GM21737 (cell line): ENCODE data around the gene KIDINS220.

Source experiments
- ATAC-seq: cut with Tn5 transposase; IDR thresholded peaks from one replicate; pipeline ENCODE4 v1.9.1; 2021; ENCODE audit warnings: mild to moderate bottlenecking, moderate library complexity; ENCODE audit not compliant: unreplicated experiment

KIDINS220 gene

DNA sequence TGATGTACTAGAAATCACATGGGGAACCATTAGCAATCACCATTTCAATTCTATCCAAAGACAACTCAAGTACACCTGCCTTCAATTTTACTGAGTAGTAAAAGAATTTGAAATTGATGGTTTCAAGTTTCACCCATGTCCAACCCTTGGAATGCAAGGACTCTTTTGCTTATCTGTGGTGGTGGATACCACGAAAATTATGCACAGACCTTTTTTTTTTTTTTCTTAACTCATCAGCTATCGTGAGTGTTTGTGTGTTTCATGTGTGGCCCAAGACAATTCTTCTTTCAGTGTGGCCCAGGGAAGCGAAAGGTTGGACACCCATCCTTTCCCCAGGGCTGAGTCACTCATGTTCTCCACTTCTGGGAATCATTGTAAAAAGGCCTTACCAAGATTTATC, 132.5 kb downstream of the KIDINS220 start:
- no peak for ATAC-seq

DNA sequence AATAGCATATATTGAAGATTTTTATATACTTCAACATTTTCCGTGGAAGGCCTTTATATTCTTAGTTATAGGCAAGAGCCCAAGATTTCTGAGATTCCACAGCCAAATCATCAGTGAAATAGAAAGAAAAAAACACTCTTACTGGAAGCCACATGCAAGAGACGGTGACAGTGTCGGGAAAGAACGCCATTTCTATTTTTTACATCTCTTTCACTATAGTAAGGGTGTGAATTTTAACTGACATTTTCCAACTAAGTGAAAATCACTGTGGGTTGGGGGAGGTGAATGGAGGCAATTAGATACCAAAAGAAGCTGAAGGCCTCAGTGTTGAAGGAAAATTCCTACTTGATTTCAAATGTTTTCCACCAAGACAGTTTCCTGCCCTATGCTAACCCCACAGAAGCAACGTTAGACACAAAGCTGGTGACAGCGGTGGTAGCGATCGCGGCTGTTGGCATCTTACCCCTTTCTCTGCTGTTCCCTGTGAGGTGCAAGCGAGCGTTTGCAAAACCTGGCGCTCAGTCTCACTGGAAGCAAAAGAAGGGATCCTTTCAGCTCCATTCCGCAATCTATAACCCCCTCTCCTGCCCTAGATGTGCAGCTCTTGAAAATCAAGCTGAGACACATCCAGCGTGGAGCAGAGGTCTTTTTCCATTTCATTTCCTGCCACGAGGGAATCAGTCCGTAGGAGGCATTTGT, 135.6 kb downstream of the KIDINS220 start:
- ATAC-seq, result no peak

DNA sequence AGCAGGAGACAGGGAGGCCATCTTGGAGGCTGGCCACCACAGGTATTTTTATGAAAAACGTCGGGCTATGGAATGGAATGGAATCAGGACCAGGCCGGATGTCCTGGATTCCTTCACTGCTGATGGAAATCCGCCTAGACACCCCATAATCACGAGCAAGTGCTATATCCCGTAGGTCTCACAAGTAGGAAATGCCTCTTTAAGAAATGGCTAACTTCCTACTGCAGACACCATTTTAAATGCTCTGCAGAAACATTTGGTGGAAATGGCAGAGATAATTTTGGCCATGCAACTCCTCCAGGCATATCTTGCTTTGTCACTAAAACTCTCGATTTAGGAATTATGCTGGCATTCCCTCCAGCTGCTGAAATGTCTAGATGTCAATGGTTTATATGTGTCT, 137.6 kb downstream of the KIDINS220 start:
- no peak for ATAC-seq

DNA sequence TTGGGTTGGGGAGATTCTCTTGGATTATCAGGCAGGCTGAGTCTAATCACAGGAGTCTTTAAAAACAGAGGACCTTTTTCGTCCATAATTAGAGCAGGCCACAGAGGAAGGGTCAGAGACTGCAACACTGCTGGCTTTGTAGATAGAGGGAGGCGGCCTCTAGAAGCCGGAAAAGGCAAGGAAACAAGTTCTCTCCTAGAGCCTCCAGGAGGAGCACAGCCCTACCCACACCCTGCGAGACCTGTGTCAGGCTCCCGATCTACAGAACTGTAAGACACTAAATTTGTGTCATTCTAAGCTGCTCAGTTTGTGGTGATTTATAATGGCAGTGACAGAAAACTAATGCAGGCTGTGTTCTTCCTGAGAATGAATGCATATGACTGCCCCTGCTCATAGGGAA, 140.2 kb downstream of the KIDINS220 start:
- no peak for ATAC-seq

- no peak for ATAC-seq
Observed at GRCh38 chr2:8694737-8695136, 142.7 kb downstream of the KIDINS220 start.

DNA sequence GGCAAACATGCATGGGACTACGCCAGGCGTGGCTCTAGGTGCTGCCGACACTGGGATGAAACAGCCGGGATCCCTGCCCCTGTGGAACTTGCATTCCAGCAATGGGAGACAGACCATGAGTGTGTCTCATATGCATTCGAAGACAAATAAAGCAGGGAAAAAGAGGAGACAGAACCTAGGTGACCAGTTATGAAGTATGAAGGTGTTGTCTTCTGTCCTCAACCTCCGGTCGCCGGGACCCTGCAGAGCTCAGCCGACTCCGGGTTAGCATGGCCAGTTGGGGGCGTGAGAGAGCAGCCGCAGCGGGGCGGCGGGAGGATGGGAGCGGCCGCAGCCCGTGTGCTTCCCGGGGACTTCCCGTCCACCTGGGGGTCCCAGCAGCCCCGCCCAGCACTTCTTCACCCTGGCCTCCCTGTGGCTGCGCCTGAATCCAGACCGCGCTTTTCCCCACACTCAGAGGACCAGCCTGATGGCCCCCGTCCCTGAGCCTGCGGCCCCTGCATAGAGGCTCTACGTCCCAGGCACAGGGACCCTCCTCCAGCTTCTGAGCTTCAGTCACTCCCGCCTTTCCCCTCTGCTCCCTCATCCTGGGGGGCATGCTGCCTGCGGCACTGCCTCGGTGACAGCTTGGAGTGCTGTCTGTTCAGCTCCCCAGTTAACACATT, 144.1 kb downstream of the KIDINS220 start:
- ATAC-seq, result no peak

- ATAC-seq, result no peak
Observed at GRCh38 chr2:8692783-8693156, 144.6 kb downstream of the KIDINS220 start.

DNA sequence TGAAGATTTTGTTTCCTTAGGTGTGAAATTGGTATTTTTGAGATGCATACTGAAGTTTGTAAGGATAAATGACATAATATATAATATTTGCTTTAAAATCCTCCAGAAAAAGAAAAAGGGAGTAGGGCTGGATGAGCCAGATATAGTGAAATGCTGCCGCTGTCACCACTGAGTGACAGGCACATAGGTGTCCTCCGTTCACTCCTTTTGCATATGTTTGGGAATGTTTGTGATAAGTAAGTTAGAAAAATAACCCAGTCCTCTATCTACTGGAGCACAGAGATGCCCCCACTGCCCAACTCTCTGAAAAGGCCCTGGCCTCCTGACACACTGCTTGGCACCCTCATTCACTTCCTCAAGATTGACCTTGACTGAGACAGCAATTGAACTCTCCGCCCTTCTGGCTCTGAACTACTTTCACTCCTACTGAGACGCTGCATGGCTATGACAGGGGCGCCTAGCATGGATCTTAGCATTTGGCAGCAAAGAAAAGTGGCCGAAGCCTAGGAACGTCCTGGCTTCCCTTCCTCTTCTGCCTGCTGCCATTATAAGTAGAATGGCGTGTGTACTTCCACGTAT, 145.5 kb downstream of the KIDINS220 start:
- no peak for ATAC-seq

GRCh38 chr2:8685697-8686358, 151.6 kb downstream of the KIDINS220 start:
- ATAC-seq, result peak; percentile 37

- ATAC-seq, result peak; percentile 7
Observed at GRCh38 chr2:8684878-8685696, 152.3 kb downstream of the KIDINS220 start.

DNA sequence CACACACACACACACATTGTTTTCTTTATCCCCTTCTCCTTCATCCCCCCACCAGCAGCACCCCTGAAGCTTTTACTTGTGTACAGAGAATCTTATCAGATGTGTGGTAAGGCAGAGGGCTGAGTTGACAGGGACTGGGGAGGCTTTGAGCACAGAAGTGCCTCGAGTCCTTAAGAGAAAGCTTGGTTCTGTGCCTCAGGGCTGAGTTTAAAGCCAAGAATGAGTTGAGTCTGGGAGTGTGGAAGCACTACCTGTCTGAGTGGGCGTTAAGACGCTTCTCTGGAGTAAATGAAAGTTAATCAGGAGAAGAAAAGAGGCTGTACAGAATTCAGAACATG, 152.9 kb downstream of the KIDINS220 start:
- ATAC-seq, result no peak

DNA sequence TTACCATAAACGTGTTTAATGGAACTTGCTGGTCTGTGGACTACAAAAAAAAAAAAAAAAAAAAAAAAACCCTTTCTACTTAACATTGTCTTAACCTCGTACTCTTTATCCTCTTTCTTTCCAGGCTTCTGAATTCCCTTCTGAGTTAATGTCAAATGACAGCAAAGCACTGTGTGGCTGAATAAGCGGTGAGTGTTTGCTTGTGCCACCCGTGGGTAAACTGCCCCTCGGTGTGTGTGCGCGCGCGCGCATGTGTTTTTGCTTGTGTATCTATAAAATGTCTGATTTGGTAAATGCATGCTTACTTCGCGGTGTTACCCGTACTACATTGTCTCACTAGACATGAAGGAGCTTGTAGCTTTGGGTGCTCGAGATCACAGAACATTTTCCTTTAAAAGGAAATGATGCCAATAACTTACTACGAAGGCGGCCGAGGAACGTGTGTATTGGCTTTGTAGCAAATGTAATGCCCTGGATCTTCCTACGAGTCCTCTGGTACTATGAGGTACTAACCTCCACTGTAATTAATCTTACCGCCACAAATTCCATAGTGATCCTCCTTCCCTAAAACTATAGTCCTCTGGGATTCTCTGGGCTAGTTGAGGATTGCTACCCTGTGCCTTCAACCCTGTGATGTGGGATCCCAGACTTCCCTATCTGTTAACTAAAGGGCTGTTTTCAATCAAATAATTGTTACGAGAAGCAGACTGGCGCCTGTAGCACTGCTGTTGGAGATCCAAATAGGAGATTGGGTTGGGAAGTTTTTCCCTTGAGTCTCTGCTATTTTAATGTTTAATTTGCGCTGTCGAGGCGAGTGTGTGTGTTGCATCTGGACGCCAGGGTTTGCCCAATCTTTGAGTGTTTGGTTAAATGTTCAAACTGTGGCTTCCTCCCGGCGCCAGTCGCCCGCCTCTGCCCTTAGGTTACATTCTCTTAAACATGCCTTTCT, 154.4 kb downstream of the KIDINS220 start:
- no peak for ATAC-seq

DNA sequence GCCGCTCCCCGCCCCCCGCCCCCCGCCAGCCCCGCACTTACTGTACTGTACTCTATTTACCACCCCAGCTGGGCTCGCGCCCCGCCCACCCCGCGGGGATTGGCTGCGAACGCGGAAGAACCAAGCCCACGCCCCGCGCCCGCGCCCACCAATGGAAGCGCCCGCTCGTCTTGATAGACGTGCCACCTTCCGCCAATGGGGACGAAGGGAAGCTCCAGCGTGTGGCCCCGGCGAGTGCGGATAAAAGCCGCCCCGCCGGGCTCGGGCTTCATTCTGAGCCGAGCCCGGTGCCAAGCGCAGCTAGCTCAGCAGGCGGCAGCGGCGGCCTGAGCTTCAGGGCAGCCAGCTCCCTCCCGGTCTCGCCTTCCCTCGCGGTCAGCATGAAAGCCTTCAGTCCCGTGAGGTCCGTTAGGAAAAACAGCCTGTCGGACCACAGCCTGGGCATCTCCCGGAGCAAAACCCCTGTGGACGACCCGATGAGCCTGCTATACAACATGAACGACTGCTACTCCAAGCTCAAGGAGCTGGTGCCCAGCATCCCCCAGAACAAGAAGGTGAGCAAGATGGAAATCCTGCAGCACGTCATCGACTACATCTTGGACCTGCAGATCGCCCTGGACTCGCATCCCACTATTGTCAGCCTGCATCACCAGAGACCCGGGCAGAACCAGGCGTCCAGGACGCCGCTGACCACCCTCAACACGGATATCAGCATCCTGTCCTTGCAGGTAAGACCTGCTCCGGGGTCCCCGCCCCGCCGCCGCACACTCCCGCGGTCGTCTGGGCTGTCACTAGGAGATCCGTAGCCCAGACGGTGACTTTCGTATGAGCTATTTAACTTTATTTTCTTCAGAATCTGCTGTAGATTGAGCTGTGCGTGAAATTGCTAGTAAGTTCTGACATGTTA, 155.4 kb downstream of the KIDINS220 start, which contains the start of gene ID2:
Gene ID2 (plus strand): TSS at position 271 of the 907 bp plus-strand sequence. CDS start 110 bp downstream, at position 381.
- ATAC-seq, result peak; percentile 69

GRCh38 chr2:8680822-8681760, 156.3 kb downstream of the KIDINS220 start:
- no peak for ATAC-seq

GRCh38 chr2:8679827-8680731, 157.3 kb downstream of the KIDINS220 start:
- ATAC-seq, result no peak

DNA sequence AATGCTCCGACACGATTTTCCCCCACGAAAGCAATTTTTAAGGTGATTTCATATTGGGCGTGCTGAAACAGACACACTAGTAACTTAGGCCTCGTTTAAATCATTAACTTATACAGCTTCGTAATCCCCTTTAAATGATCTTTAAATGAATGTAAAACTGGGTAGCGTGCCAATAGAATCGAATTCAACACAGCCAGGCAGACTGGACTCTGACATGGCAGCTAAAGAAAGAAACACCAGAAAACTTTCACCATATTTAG, 157.9 kb downstream of the KIDINS220 start:
- no peak for ATAC-seq
